Measurements from ENCODE around the gene BEAN1.

GRCh38 chr16:66440970-66441369 is 13.9 kb downstream of the BEAN1 start:
- TF ChIP-seq CTCF (IDR thresholded peaks at IDR 0.05) = no peak
- TF ChIP-seq POLR2A (IDR thresholded peaks at IDR 0.05) = no peak
- TF ChIP-seq POLR2AphosphoS5 (IDR thresholded peaks at IDR 0.05) = no peak
- no peak for TF ChIP-seq EP300 (IDR thresholded peaks at IDR 0.05)
